SH-SY5Y (cell line): Measurements from ENCODE around the gene HRH1.

Experiments
- GATA2 ChIP-seq: IDR thresholded peaks from 2 replicates; pipeline ENCODE4 v1.6.1; 2011; ENCODE audit warnings: mild to moderate bottlenecking, low read depth, low read length
- GATA3 ChIP-seq: IDR thresholded peaks from 2 replicates; pipeline ENCODE4 v1.6.1; 2011; ENCODE audit warnings: low read depth, mild to moderate bottlenecking, low read length, moderate library complexity

GRCh38 chr3:11246663-11246970 lies 92.3 kb downstream of the HRH1 start:
- TF ChIP-seq GATA2 (no peak), GATA3 (no peak)
